Middle frontal gyrus (tissue), 1 donor: ENCODE measurements around the gene RETREG3.
"Not testable (repeated sequence)": the region's sequence is repeated elsewhere in the genome, so short reads cannot be mapped to it uniquely, and the experiment has no call there.

Source experiments
- DNase-seq: peaks from one replicate; pipeline ENCODE4 v3.0.0-alpha.2; 2015; ENCODE audit warnings: low spot score; ENCODE audit errors: extremely low spot score

RETREG3 gene

GRCh38 chr17:42571435-42572225 lies 37.5 kb downstream of the RETREG3 start:
- no peak for DNase-seq

DNA sequence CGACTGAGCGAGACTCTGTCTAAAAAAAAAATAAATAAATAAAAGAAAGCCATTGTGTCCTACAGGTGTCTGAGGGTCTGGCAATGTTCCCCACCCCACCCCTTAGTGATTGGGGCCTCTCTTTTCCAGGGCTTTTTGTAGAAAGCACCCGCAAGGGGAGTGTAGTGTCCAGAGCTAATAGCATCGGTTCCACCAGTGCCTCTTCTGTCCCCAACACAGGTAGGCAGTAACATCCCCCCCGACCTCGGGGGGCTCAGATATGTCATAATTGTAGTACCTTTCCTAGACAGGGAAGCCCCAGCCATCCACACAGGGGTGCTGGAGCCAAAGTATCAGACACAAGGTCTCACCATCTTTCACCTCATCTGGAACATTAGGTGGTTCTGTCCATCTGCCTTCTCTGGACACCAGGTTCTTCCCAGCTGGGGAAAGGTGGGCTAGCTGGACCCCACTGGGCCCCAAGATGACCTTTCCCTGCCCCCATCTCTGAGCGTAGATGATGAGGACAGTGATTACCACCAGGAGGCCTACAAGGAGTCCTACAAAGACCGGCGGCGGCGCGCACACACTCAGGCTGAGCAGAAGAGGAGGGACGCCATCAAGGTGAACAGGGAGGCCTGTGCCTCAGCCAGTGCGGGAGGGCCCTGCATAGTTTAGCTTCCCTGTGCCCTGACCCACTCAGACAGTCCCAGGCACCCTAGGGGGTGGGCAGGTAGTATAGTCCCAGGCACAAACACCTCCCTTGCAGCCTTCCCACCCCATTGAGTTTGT lies 40.6 kb downstream of the RETREG3 start:
- DNase-seq: no peak

- DNase-seq: peak; percentile 88
These were observed 42.1 kb downstream of the RETREG3 start, which contains the start of gene MLX for GRCh38 chr17:42566883-42567573. MLX (plus strand) TSS chr17:42567100; CDS start chr17:42567125, 25 bp downstream.

DNA sequence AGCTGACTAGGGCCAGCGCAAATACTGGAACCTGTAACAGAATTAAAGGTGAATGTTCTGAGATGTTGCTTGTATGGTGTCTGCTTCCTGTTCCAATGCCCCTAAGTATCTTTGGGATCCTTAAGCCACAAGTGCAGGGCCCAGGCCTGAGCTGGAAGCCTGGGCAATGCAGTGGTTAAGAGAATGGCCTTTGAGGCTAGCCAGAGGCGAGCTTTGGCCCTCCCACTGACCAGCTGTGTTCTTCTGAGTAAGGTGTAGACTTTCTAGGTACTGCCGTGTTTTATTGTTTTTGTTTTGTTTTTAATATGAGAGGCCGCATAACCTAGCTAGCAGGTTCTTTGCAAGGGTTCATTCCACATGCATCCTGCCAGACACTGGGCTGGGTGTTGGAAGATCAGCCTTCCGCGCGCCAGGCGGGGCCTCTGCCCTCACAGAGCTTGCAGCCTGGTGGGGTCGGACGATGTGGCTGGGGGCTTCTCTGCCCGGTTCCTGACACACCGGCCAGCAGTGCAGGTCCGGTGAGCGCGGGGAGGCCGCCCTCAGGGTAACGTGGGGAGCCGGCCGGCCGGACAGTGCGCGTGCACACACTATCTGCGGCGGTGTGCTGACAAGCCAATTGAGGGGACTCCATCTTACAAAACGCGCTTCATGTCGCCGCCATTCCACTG lies 42.8 kb downstream of the RETREG3 start:
- DNase-seq: no peak

DNA sequence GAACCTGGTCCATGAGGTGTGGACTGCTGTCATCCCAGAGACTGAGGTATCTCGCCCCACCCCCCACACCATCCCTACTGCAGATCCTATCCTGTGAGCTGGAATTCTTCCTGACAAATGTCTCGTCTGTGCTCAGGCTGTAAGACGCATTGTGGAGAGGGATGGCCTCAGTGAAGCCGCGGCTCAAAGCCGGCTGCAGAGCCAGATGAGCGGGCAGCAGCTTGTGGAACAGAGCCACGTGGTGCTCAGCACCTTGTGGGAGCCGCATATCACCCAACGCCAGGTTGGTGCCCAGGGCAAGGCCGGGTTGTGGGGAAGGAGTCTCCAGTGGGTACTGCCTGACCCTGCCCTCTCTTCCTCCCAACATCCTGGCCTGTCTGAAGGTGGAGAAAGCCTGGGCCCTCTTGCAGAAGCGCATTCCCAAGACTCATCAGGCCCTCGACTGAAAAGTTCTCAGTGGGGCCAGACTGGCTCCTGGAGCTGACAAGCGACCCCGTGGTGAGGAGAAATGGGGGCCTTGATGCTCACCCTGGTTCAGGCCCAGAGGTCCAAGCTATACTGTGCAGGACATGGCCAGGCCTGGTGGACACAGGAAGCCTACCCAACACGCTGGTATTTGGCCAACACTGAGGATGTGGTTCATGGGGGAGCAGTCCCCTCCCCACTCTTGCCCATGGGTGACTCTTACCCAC lies 43.5 kb downstream of the RETREG3 start:
- no peak for DNase-seq

- no peak for DNase-seq
These were observed 44.2 kb downstream of the RETREG3 start for GRCh38 chr17:42564815-42565522.

- DNase-seq: no peak
These were observed 45.2 kb downstream of the RETREG3 start for GRCh38 chr17:42563950-42564349.

DNA sequence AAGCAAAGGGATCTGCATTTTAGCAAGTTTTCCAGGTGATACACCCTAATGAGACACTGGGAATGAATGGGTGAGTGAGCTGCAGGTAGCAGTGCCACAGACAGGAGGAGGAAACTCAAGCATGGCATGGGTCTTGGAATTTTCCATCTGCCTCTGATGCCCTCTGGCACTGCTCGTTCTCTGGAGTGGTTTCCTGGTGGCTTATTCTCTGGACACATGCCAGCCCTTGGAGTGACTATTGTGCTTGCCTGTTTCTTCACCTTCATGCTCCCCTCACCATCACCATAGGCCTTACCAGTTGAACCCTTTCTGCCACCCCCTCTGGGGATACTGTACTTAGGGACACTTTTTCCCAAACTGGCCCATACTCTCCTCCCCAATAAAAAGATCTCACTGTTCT lies 45.6 kb downstream of the RETREG3 start:
- no peak for DNase-seq

DNA sequence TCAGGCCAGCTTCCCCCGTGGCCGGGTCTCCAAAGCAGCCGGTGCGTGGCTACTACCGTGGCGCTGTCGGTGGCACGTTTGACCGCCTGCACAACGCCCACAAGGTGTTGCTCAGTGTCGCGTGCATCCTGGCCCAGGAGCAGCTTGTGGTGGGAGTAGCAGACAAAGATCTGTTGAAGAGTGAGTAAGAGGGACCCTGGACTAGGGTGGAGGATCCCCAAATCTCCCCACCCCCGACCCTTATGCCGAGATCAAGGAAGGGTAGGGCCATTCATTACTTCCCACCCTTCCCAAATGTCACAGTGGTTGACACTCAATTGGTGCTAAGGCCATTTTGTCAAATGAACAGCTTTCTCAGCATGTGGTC lies 46.0 kb downstream of the RETREG3 start:
- DNase-seq: no peak

DNA sequence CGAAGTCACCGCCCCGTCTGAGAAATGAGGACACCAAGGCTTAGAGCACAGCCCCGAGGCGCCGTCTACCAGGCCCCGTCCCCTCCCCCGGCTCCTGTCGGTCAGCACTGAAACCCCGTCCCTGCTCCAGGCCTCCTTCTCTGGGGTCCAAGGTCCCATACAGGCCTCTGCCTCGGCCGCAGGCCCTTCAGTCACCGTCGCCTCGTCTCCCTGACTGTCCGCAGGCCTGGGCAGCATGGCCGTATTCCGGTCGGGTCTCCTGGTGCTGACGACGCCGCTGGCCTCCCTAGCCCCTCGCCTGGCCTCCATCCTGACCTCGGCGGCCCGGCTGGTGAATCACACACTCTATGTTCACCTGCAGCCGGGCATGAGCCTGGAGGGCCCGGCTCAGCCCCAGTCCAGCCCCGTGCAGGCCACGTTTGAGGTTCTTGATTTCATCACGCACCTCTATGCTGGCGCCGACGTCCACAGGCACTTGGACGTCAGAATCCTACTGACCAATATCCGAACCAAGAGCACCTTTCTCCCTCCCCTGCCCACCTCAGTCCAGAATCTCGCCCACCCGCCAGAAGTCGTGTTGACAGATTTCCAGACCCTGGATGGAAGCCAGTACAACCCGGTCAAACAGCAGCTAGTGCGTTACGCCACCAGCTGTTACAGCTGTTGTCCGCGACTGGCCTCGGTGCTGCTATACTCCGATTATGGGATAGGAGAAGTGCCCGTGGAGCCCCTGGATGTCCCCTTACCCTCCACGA lies 46.6 kb downstream of the RETREG3 start:
- no peak for DNase-seq

- peak; percentile 93 for DNase-seq
These were observed 47.2 kb downstream of the RETREG3 start, which contains the start of gene COASY for GRCh38 chr17:42561897-42562387. COASY (plus strand) TSS chr17:42562148; CDS start chr17:42562623, 475 bp downstream.

DNA sequence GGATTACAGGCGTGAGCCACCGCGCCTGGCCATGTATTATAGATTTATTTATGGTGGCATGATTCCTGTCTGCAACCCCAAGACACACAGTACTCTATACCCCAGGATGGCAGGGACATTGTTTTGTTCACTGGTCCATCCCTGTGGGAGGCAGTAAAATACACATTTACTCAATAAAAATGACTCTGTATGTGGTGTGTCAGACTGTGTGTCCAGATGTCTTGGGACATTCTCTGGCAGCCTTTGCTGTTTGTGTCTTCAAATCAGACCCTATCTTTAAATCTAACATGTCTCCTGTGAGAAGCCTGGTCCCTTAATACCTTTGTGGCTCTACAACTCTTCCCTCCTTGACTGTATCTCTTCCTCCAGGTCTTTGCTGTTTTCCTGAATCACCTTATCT lies 48.9 kb downstream of the RETREG3 start:
- DNase-seq: no peak

DNA sequence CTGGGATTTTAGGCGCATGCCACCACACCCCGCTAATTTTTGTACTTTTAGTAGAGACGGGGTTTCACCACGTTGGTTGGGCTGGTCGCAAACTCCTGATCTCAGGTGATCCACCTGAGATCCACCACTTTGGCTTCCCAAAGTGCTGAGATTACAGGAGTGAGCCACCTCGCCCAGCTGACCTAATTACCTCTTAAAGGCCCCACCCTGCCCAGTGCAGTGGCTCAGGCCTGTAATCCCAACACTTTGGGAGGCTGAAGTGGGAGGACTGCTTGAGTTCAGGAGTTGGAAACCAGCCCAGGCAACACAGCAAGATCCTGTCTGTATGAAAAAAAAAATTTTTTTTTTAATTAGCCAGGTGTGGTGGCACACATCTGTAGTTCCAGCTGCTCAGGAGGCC lies 50.1 kb downstream of the RETREG3 start:
- DNase-seq: no peak

DNA sequence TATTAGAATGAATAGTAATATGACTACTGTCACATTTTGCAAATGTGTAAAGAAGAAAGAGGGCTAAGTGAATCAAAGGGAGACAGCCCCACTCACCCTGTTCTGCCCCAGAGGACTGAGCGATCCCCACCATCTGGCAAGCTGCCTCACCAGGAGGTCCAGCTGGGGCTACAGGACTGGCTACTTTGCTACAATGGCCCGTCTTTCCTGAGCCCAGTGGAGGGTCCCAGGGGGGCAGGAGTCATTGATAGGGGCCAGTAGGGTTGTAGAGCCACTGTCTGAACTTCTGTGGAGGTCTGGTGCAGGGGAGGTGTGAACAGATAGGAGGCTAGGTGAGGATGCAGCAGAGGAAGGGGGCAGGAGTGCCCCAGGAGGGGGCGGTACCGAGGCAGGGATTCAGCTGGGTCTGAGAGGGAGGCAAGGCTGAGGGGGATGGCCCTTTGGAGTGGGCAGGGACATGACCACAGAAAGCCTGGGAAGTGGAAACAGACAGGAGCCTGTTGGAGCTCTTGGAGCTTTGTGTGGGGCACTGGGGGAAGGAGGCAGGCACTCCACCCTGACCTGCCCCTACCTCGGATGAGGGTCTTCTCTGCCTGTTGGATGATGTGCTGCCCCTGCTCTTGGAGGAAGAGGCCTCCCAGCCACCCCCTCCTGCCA lies 53.1 kb downstream of the RETREG3 start:
- DNase-seq: not testable (repeated sequence)

DNA sequence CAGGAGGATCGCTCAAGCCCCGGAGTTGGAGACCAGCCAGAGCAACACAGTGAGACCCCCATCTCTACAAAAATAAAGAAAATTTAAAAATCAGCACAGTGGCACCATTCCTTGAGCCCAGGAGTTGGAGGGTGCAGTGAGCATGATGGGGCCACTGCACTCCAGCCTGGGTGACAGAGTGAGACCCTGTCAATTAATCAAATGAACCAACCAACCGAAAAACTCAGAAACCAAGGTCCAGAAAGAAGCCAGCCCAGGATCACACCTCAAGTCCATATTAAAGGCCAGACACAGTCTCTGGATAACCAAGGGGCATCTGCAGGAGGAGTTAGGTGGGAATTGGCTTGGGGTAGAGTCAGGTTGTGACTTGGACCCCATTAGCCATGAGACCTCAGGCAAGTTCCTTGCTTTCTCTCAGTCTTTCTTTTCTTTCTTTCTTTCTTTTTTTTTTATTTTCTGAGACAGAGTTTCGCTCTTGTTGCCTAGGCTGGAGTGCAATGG lies 54.0 kb downstream of the RETREG3 start:
- DNase-seq: no peak

DNA sequence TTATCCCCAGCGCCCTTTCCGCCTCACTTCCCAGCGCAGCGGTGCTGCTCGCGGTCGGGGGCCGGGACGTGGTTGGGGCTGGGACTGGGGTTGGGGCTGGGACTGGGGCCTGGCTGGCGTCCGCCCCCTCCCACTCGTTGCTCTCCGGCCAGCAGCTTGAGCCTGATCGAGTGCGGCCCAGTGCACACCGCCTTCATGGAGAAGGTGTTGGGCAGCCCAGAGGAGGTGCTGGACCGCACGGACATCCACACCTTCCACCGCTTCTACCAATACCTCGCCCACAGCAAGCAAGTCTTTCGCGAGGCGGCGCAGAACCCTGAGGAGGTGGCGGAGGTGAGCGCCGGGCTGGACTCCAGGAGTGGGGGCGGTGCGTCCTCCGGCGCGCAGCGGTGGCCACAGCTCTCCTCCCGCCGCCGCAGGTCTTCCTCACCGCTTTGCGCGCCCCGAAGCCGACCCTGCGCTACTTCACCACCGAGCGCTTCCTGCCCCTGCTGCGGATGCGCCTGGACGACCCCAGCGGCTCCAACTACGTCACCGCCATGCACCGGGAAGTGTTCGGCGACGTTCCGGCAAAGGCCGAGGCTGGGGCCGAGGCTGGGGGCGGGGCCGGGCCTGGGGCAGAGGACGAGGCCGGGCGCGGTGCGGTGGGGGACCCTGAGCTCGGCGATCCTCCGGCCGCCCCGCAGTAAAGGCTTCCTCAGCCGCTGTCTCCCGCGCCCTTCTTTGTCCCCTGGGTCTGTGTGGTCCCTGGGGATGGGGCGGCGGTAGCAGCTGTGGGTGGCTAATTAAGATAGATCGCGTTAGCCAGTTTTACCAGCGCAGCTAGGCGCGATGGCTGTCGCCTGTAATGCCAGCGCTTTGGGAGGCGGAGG lies 54.7 kb downstream of the RETREG3 start:
- DNase-seq: peak; percentile 78

- no peak for DNase-seq
These were observed 55.3 kb downstream of the RETREG3 start for GRCh38 chr17:42553866-42554249.
